GM12892 (cell line): Measurements from ENCODE around the gene KLHL11.

Experiments used
- POLR2A ChIP-seq: IDR thresholded peaks from 2 replicates; pipeline ENCODE4 v1.6.1; 2011; ENCODE audit warnings: low read depth, low read length, control low read depth
- TAF1 ChIP-seq: IDR thresholded peaks from 2 replicates; pipeline ENCODE4 v1.6.1; 2011; ENCODE audit warnings: low read depth, mild to moderate bottlenecking, control low read depth, low read length, borderline replicate concordance

DNA sequence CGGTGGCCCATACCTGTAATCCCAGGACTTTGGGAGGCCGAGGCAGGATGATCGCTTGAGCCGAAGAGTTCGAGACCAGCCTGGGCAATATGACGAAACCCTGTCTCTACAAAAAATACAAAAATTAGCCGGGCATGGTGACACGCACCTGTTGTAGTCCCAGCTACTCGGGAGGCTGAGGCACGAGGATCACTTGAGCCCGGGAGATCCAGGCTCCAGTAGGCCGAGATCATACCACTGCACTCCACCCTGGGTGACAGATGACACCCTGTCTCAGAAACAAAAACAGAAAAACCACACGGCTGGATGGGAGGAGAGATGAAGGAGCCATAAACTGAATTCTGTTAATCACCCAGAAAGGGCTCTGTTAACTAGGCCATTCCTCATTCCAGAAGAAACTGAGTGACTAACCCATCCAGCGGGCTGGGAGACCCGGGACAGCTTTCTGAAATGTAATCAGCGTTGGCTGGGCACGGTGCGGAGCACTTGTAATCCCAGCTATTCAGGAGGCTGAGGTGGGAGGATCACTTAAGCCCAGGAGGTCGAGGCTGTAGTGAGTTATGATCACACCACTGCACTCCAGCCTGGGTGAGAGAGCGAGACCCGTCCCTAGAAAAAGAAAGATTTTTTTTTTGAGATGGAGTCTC, 28.6 kb downstream of the KLHL11 start:
- TF ChIP-seq POLR2A (no peak), TAF1 (no peak)
